Caco-2 (cell line): Measurements from ENCODE around the gene CTDSP2. TPM values are rescaled to one million over a fixed set of nuclear protein-coding genes. Genes with fewer than 3 reads are reported as not detected.

Experiments used
- BruUV-seq: library from RNA; stranded (reverse); fragments of 400-500 nt; replicated peaks from 2 replicates; lab custom pipeline; 2021; lab: Mats Ljungman, UMichigan
- CTCF ChIA-PET: fragments of 300-600 bp; sonication (Branson Sonifier 250); formaldehyde crosslinking; loops from one replicate; lab custom pipeline; 2022; ENCODE audit warnings: antibody characterized with exemption; lab: Charles Lee
- POLR2A ChIA-PET: fragments of 300-600 bp; sonication (Branson Sonifier 250); formaldehyde crosslinking; loops from one replicate; lab custom pipeline; 2022; ENCODE audit warnings: antibody characterized with exemption; lab: Charles Lee
- DNase-seq, 2 experiments: peaks; one replicate each; pipeline versions ENCODE4 v3.0.0 to v3.0.0-alpha.2; 2020 to 2022
- H3K27me3 ChIP-seq: replicated peaks from 2 replicates; pipeline ENCODE4 v1.6.0; 2011; ENCODE audit warnings: low read length; ENCODE audit not compliant: control insufficient read depth, insufficient read depth
- H3K36me3 ChIP-seq: 2 replicates; pipeline ENCODE4 v1.5.1; 2011; ENCODE audit warnings: low read length; ENCODE audit not compliant: control insufficient read depth, insufficient read depth
- H3K4me1 ChIP-seq: fragments of 250-450 bp; sonication (Bioruptor Pico); 2 replicates; pipeline ENCODE4 v1.5.1; 2020; ENCODE audit warnings: mild to moderate bottlenecking
- H3K4me3 ChIP-seq: 2 replicates; pipeline ENCODE4 v1.5.1; 2011; ENCODE audit warnings: low read depth, mild to moderate bottlenecking, control low read depth, low read length
- H3K9me3 ChIP-seq: fragments of 250-450 bp; sonication (Bioruptor Pico); 2 replicates; pipeline ENCODE4 v1.5.1; 2020; ENCODE audit warnings: mild to moderate bottlenecking, moderate library complexity
- H3K27ac Mint-ChIP-seq: one replicate; pipeline ENCODE4 v1.8.0; 2022; ENCODE audit warnings: mixed read lengths; ENCODE audit not compliant: unreplicated experiment
- H3K27me3 Mint-ChIP-seq: one replicate; pipeline ENCODE4 v1.8.0; 2022; ENCODE audit warnings: mixed read lengths; ENCODE audit not compliant: insufficient read depth, unreplicated experiment
- H3K36me3 Mint-ChIP-seq: one replicate; pipeline ENCODE4 v1.8.0; 2022; ENCODE audit warnings: mild to moderate bottlenecking, mixed read lengths; ENCODE audit not compliant: insufficient read depth, unreplicated experiment
- H3K4me1 Mint-ChIP-seq: one replicate; pipeline ENCODE4 v1.8.0; 2022; ENCODE audit warnings: low read depth, mixed read lengths; ENCODE audit not compliant: unreplicated experiment
- H3K4me3 Mint-ChIP-seq: one replicate; pipeline ENCODE4 v1.8.0; 2022; ENCODE audit warnings: mild to moderate bottlenecking, moderate library complexity, mixed read lengths; ENCODE audit not compliant: unreplicated experiment
- H3K9me3 Mint-ChIP-seq: one replicate; pipeline ENCODE4 v1.8.0; 2022; ENCODE audit warnings: mixed read lengths; ENCODE audit not compliant: unreplicated experiment
- CTCF ChIP-seq, 2 experiments: fragments of 200-600 bp in 1 of 2; IDR thresholded peaks; 1 replicate in 1 of 2; 2 replicates in 1 of 2; pipeline versions ENCODE4 v1.5.1 to v1.8.0; 2011 to 2022; ENCODE audit warnings: antibody characterized with exemption in 1 of 2, control low read depth in 1 of 2, inconsistent platforms in 1 of 2, low read depth in 1 of 2, low read length in 1 of 2, mild to moderate bottlenecking in 1 of 2, moderate library complexity in 1 of 2; ENCODE audit not compliant: insufficient read depth in 1 of 2, severe bottlenecking in 1 of 2, unreplicated experiment in 1 of 2
- intact Hi-C: fragments of 100-400 bp; cut with micrococcal nuclease; formaldehyde crosslinking; loops from one replicate; pipeline ENCODE4 v1.10.0; 2022; ENCODE audit not compliant: unreplicated experiment
- total RNA-seq: library from RNA; stranded (reverse); gene quantifications from 2 replicates; pipeline ENCODE4 v1.2.3, GENCODE V29; 2022

The CTDSP2 gene
- total RNA-seq, 1 experiment from 2014 or later = 117 TPM

- H3K9me3 Mint-ChIP-seq = no peaks in the 10 kb centered on the region
- BruUV-seq = no TSS peak
- TF ChIP-seq CTCF (IDR thresholded peaks at IDR 0.05; ENCODE audit: insufficient read depth in 1 of 2, low read depth in 1 of 2, low read length in 1 of 2, severe bottlenecking in 1 of 2, unreplicated experiment in 1 of 2) = no peak
- H3K36me3 Mint-ChIP-seq = peaks cover 11% of the 10 kb centered on the region
- H3K9me3 ChIP-seq = no peaks in the 10 kb centered on the region
- POLR2A ChIA-PET = interaction anchor here (0.7 kb wide), 1 partner anchor 10 kb away, joined by 3 read pairs; the partner anchor contains the start of genes EEF1AKMT3 and METTL1
- no peak overlapping the region for H3K27ac Mint-ChIP-seq
- H3K4me3 Mint-ChIP-seq = no peak overlapping the region
- H3K4me1 Mint-ChIP-seq = no peaks in the 10 kb centered on the region
- DNase-seq = no peak
- no peaks in the 10 kb centered on the region for H3K4me1 ChIP-seq
- CTCF ChIA-PET = interaction anchor here (0.7 to 0.8 kb wide), 2 partner anchors 22 to 115 kb away, joined by 3 to 5 read pairs; no protein-coding TSS in a partner anchor
- H3K36me3 ChIP-seq = no peaks in the 10 kb centered on the region
- no peak overlapping the region for H3K4me3 ChIP-seq
- no peaks in the 10 kb centered on the region for H3K27me3 ChIP-seq
- no peaks in the 10 kb centered on the region for H3K27me3 Mint-ChIP-seq
- intact Hi-C loops = loop anchor here (1.0 kb wide), 1 partner anchor 10 kb away; the partner anchor contains the start of genes EEF1AKMT3 and METTL1
Measured at GRCh38 chr12:57781801-57782200, 64.7 kb downstream of the CTDSP2 start.

GRCh38 chr12:57781244-57781643 is 65.3 kb downstream of the CTDSP2 start:
- CTCF ChIA-PET = interaction anchor here (0.6 to 1.0 kb wide), 4 partner anchors 9 to 1090 kb away, joined by 3 to 5 read pairs (median 4); partner anchors contain the start of genes EEF1AKMT3 and METTL1
- H3K27ac Mint-ChIP-seq = no peak overlapping the region
- Histone ChIP-seq H3K9me3 (no peaks in the 10 kb centered on the region), H3K4me3 (no peak overlapping the region), H3K36me3 (no peaks in the 10 kb centered on the region), H3K4me1 (no peaks in the 10 kb centered on the region), H3K27me3 (no peaks in the 10 kb centered on the region)
- H3K27me3 Mint-ChIP-seq = no peaks in the 10 kb centered on the region
- intact Hi-C loops = no loop called here
- POLR2A ChIA-PET = interaction anchor here (0.7 kb wide), 1 partner anchor 9 kb away, joined by 3 read pairs; the partner anchor contains the start of genes EEF1AKMT3 and METTL1
- no peaks in the 10 kb centered on the region for H3K9me3 Mint-ChIP-seq
- DNase-seq = no peak
- no peak for TF ChIP-seq CTCF (IDR thresholded peaks at IDR 0.05; ENCODE audit: insufficient read depth in 1 of 2, low read depth in 1 of 2, low read length in 1 of 2, severe bottlenecking in 1 of 2, unreplicated experiment in 1 of 2)
- no TSS peak for BruUV-seq
- H3K4me3 Mint-ChIP-seq = no peak overlapping the region
- no peaks in the 10 kb centered on the region for H3K4me1 Mint-ChIP-seq
- H3K36me3 Mint-ChIP-seq = peaks cover 15% of the 10 kb centered on the region

- Histone ChIP-seq H3K4me3 (no peak overlapping the region), H3K36me3 (no peaks in the 10 kb centered on the region), H3K4me1 (no peaks in the 10 kb centered on the region), H3K9me3 (no peaks in the 10 kb centered on the region), H3K27me3 (no peaks in the 10 kb centered on the region)
- CTCF ChIA-PET = interaction anchor here (1.0 to 1.2 kb wide), 2 partner anchors 8 to 21 kb away, joined by 3 read pairs; partner anchors contain the start of genes EEF1AKMT3 and METTL1
- H3K27me3 Mint-ChIP-seq = no peaks in the 10 kb centered on the region
- POLR2A ChIA-PET = no interaction called here
- DNase-seq = no peak
- BruUV-seq = no TSS peak
- H3K36me3 Mint-ChIP-seq = peaks cover 15% of the 10 kb centered on the region
- H3K27ac Mint-ChIP-seq = no peak overlapping the region
- TF ChIP-seq CTCF (IDR thresholded peaks at IDR 0.05; ENCODE audit: insufficient read depth in 1 of 2, low read depth in 1 of 2, low read length in 1 of 2, severe bottlenecking in 1 of 2, unreplicated experiment in 1 of 2) = no peak
- no peaks in the 10 kb centered on the region for H3K9me3 Mint-ChIP-seq
- intact Hi-C loops = no loop called here
- no peak overlapping the region for H3K4me3 Mint-ChIP-seq
- no peaks in the 10 kb centered on the region for H3K4me1 Mint-ChIP-seq
Measured at GRCh38 chr12:57780284-57780897, 66.1 kb downstream of the CTDSP2 start.
